Fibroblast of lung (primary cell): ENCODE data around the gene NCOA5. TPM values are rescaled to one million over a fixed set of nuclear protein-coding genes. Genes with fewer than 3 reads are reported as not detected.

ENCODE experiments used
- DNase-seq, 2 donors: peaks; one replicate each; pipeline versions ENCODE4 v3.0.0 to v3.0.0-alpha.2; 2010; ENCODE audit warnings: low read depth in 2 of 2
- H2AFZ ChIP-seq: 2 replicates; pipeline ENCODE4 v1.5.1; 2012; ENCODE audit warnings: low read length, control low read depth, inconsistent platforms
- H3K27ac ChIP-seq: 2 replicates; pipeline ENCODE4 v1.5.1; 2011; ENCODE audit warnings: low read length, control low read depth; ENCODE audit not compliant: insufficient read depth
- H3K27me3 ChIP-seq: 2 replicates; pipeline ENCODE4 v1.5.1; 2011; ENCODE audit warnings: mild to moderate bottlenecking, low read length; ENCODE audit not compliant: control insufficient read depth, insufficient read depth
- H3K36me3 ChIP-seq: 2 replicates; pipeline ENCODE4 v1.5.1; 2011; ENCODE audit warnings: low read length; ENCODE audit not compliant: control insufficient read depth, insufficient read depth
- H3K4me1 ChIP-seq: 2 replicates; pipeline ENCODE4 v1.5.1; 2011; ENCODE audit warnings: low read length; ENCODE audit not compliant: control insufficient read depth, insufficient read depth; ENCODE audit errors: extremely low read depth
- H3K4me2 ChIP-seq: 2 replicates; pipeline ENCODE4 v1.5.1; 2011; ENCODE audit warnings: low read length, control low read depth; ENCODE audit not compliant: insufficient read depth; ENCODE audit errors: extremely low read depth
- H3K4me3 ChIP-seq, 4 experiments: fragments of 200-600 bp in 1 of 4; sonication (generic) in 1 of 4; replicated peaks in 1 of 4; 2 replicates each; pipeline ENCODE4 v1.5.1; 2011 to 2016; ENCODE audit warnings: low read length in 4 of 4, low read depth in 3 of 4, mild to moderate bottlenecking in 3 of 4, control low read depth in 2 of 4, inconsistent platforms in 1 of 4, mixed read lengths in 1 of 4; ENCODE audit not compliant: insufficient read depth in 1 of 4; ENCODE audit errors: control extremely low read depth in 1 of 4
- H3K79me2 ChIP-seq: 2 replicates; pipeline ENCODE4 v1.5.1; 2012; ENCODE audit warnings: mild to moderate bottlenecking, low read length, inconsistent platforms; ENCODE audit not compliant: control insufficient read depth, insufficient read depth
- H3K9ac ChIP-seq: 2 replicates; pipeline ENCODE4 v1.5.1; 2011; ENCODE audit warnings: mild to moderate bottlenecking, low read length, control low read depth; ENCODE audit not compliant: insufficient read depth
- H3K9me3 ChIP-seq: 2 replicates; pipeline ENCODE4 v1.5.1; 2012; ENCODE audit warnings: low read depth, low read length; ENCODE audit not compliant: control insufficient read depth, insufficient read depth
- H4K20me1 ChIP-seq: 2 replicates; pipeline ENCODE4 v1.5.1; 2011; ENCODE audit warnings: low read length; ENCODE audit not compliant: control insufficient read depth, insufficient read depth; ENCODE audit errors: extremely low read depth
- EZH2 ChIP-seq: IDR thresholded peaks from 2 replicates; pipeline ENCODE4 v1.5.1; 2012; ENCODE audit warnings: low read length, control low read depth, mild to moderate bottlenecking; ENCODE audit errors: missing control alignments
- polyA plus RNA-seq, 2 donors: library from polyadenylated mRNA; depleted of rRNA in 1 of 2; stranded (reverse) in 1 of 2; unstranded in 1 of 2; fragments of >200 nt; gene quantifications; 2 replicates each; pipeline ENCODE4 v1.2.1, GENCODE V29; 2011 to 2012; ENCODE audit warnings: missing spikeins in 1 of 2
- total RNA-seq: library from RNA; depleted of rRNA; stranded (reverse); fragments of >200 nt; gene quantifications from 2 replicates; pipeline ENCODE4 v1.2.1, GENCODE V29; 2014
- TF ChIP-seq, protein P1 (sequence below), 2 donors: IDR thresholded peaks in 1 of 2; conservative IDR thresholded peaks in 1 of 2; 1 replicate in 1 of 2; 2 replicates in 1 of 2; pipeline ENCODE4 v1.5.1; 2011 to 2012; ENCODE audit warnings: low read length in 2 of 2, control low read depth in 1 of 2, inconsistent platforms in 1 of 2, low read depth in 1 of 2, mild to moderate bottlenecking in 1 of 2

Gene NCOA5
- total and polyA plus RNA-seq, 2 donors (not counting 1 experiment from before 2014, with no cell fraction given) = 8.1 to 18.0 TPM

- Histone ChIP-seq H2AFZ (no peak overlapping the region), H3K27me3 (no peaks in the 10 kb centered on the region), H3K4me2 (no peak overlapping the region), H3K27ac (no peak overlapping the region), H3K9me3 (no peaks in the 10 kb centered on the region), H4K20me1 (no peaks in the 10 kb centered on the region), H3K36me3 (no peaks in the 10 kb centered on the region), H3K79me2 (no peaks in the 10 kb centered on the region), H3K4me1 (no peaks in the 10 kb centered on the region), H3K4me3 (no peak overlapping the region), H3K9ac (no peak overlapping the region)
- no peak for DNase-seq
- TF ChIP-seq, protein P1, sequence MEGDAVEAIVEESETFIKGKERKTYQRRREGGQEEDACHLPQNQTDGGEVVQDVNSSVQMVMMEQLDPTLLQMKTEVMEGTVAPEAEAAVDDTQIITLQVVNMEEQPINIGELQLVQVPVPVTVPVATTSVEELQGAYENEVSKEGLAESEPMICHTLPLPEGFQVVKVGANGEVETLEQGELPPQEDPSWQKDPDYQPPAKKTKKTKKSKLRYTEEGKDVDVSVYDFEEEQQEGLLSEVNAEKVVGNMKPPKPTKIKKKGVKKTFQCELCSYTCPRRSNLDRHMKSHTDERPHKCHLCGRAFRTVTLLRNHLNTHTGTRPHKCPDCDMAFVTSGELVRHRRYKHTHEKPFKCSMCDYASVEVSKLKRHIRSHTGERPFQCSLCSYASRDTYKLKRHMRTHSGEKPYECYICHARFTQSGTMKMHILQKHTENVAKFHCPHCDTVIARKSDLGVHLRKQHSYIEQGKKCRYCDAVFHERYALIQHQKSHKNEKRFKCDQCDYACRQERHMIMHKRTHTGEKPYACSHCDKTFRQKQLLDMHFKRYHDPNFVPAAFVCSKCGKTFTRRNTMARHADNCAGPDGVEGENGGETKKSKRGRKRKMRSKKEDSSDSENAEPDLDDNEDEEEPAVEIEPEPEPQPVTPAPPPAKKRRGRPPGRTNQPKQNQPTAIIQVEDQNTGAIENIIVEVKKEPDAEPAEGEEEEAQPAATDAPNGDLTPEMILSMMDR (conservative IDR thresholded peaks at IDR 0.05 in 1 of 2, IDR thresholded peaks at IDR 0.05 in 1 of 2; ENCODE audit: low read depth in 1 of 2, low read length in 2 of 2) = no peak
- TF ChIP-seq EZH2 = no peak
Measured at GRCh38 chr20:46129955-46130481, 40.3 kb upstream of the NCOA5 start.

DNA sequence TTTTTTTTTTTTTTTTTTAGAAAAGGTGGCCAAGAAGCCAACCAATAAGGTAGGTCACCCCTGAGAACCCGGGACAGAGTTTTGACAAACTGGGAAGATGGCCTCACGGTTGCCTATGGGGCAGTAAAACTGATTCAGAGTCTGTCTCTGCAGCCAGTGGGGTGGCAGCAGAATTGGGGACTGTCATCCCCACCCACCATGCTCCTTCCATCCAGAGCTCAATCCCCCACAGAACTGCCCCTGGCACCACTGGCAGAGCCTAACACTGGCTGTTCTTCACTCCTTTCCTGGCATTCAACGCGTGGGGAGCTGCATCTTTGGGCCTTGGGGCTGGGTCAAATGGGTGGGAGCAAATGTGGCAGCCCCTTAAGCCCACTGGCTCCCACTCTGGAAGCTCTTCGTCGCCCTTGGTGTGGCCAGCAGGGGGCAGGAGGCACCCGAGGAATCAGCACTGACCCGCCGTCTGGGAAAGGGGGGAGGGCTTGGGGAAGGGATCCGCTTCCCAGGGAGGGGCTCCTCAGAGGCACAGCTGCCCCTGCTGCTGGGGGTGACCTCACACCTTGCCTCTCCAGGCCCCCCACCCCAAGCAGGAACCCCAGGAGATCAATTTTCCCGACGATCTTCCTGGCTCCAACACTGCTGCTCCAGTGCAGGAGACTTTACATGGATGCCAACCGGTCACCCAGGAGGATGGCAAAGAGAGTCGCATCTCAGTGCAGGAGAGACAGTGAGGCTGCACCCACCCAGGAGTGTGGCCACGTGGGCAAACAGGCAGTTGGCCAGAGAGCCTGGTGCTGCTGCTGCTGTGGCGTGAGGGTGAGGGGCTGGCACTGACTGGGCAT, 38.8 kb upstream of the NCOA5 start:
- no peaks in the 10 kb centered on the region for H3K4me1 ChIP-seq
- H3K79me2 ChIP-seq = no peaks in the 10 kb centered on the region
- no peak overlapping the region for H2AFZ ChIP-seq
- no peak overlapping the region for H3K4me2 ChIP-seq
- H3K9me3 ChIP-seq = no peaks in the 10 kb centered on the region
- no peaks in the 10 kb centered on the region for H3K27me3 ChIP-seq
- H3K27ac ChIP-seq = no peak overlapping the region
- H3K36me3 ChIP-seq = no peaks in the 10 kb centered on the region
- H4K20me1 ChIP-seq = no peaks in the 10 kb centered on the region
- no peak overlapping the region for H3K9ac ChIP-seq
- no peak overlapping the region for H3K4me3 ChIP-seq
- peak in 1 of 2 donors; percentile 9 for DNase-seq
- TF ChIP-seq EZH2 = no peak
- TF ChIP-seq, protein P1 (conservative IDR thresholded peaks at IDR 0.05 in 1 of 2, IDR thresholded peaks at IDR 0.05 in 1 of 2; ENCODE audit: low read depth in 1 of 2, low read length in 2 of 2) = peak; percentile 48 to 56

GRCh38 chr20:46127396-46128010, 37.7 kb upstream of the NCOA5 start:
- H4K20me1 ChIP-seq = no peaks in the 10 kb centered on the region
- DNase-seq = no peak
- H3K27ac ChIP-seq = no peak overlapping the region
- no peak overlapping the region for H2AFZ ChIP-seq
- no peak overlapping the region for H3K4me2 ChIP-seq
- H3K36me3 ChIP-seq = no peaks in the 10 kb centered on the region
- H3K9me3 ChIP-seq = no peaks in the 10 kb centered on the region
- no peak overlapping the region for H3K4me3 ChIP-seq
- no peaks in the 10 kb centered on the region for H3K79me2 ChIP-seq
- TF ChIP-seq, protein P1 (conservative IDR thresholded peaks at IDR 0.05 in 1 of 2, IDR thresholded peaks at IDR 0.05 in 1 of 2; ENCODE audit: low read depth in 1 of 2, low read length in 2 of 2) = no peak
- TF ChIP-seq EZH2 = no peak
- no peak overlapping the region for H3K9ac ChIP-seq
- no peaks in the 10 kb centered on the region for H3K27me3 ChIP-seq
- H3K4me1 ChIP-seq = no peaks in the 10 kb centered on the region
